Sigmoid colon (tissue), 4 donors: ENCODE data around the gene HSFX3.
"Not testable (repeated sequence)": the region's sequence is repeated elsewhere in the genome, so short reads cannot be mapped to it uniquely, and the experiment has no call there.

Experiments
- CTCF ChIP-seq, 4 experiments: fragments of 450-650 bp in 3 of 4; fragments of 200-600 bp in 1 of 4; IDR thresholded peaks; one replicate each; pipeline ENCODE4 v1.5.1; 2016 to 2019; ENCODE audit warnings: antibody characterized with exemption in 4 of 4, mild to moderate bottlenecking in 3 of 4, moderate library complexity in 2 of 4
- POLR2A ChIP-seq, 2 donors: fragments of 450-650 bp; IDR thresholded peaks; one replicate each; pipeline ENCODE4 v1.6.1; 2016; ENCODE audit warnings: antibody characterized with exemption in 2 of 2, mild to moderate bottlenecking in 2 of 2, moderate library complexity in 2 of 2
- POLR2AphosphoS5 ChIP-seq, 4 donors: sonication (generic); formaldehyde crosslinking; IDR thresholded peaks; one replicate each; pipeline ENCODE4 v1.6.1; 2017; ENCODE audit warnings: antibody characterized with exemption in 4 of 4

- not testable (repeated sequence) for TF ChIP-seq POLR2AphosphoS5, CTCF, POLR2A (IDR thresholded peaks at IDR 0.05)
Measured at GRCh38 chrX:149534926-149535602, 14.7 kb downstream of the HSFX3 start.
